HG03060 (cell line): ENCODE data around the gene CCDC73.

Experiments
- ATAC-seq: cut with Tn5 transposase; IDR thresholded peaks from one replicate; pipeline ENCODE4 v1.9.1; 2021; ENCODE audit warnings: low read depth, moderate number of reproducible peaks; ENCODE audit not compliant: unreplicated experiment

Gene CCDC73

GRCh38 chr11:32555895-32556294 is 238.6 kb downstream of the CCDC73 start:
- no peak for ATAC-seq

- ATAC-seq, result no peak
These were observed 239.4 kb downstream of the CCDC73 start for GRCh38 chr11:32555091-32555490.
